GM18858 (cell line): Measurements from ENCODE around the gene AK1.

Experiments used
- ATAC-seq: cut with Tn5 transposase; IDR thresholded peaks from one replicate; pipeline ENCODE4 v1.9.1; 2021; ENCODE audit not compliant: unreplicated experiment

The AK1 gene

GRCh38 chr9:127877566-127877998 is at the start of gene AK1:
Gene AK1 (minus strand): TSS chr9:127877675. CDS start chr9:127874617, 3,058 bp downstream.
- no peak for ATAC-seq

GRCh38 chr9:127926906-127927200 is 49.4 kb upstream of the AK1 start:
- ATAC-seq: no peak

- ATAC-seq: no peak
Measured at GRCh38 chr9:127925959-127926905, 48.8 kb upstream of the AK1 start.

- ATAC-seq: no peak
Measured at GRCh38 chr9:127924736-127925444, 47.4 kb upstream of the AK1 start.

- no peak for ATAC-seq
Measured at GRCh38 chr9:127923771-127924170, 46.3 kb upstream of the AK1 start.

GRCh38 chr9:127923046-127923445 is 45.6 kb upstream of the AK1 start:
- no peak for ATAC-seq

- ATAC-seq: no peak
Measured at GRCh38 chr9:127921557-127922120, 44.2 kb upstream of the AK1 start.

- ATAC-seq: no peak
Measured at GRCh38 chr9:127920794-127921193, 43.3 kb upstream of the AK1 start.

GRCh38 chr9:127919253-127919815 is 41.9 kb upstream of the AK1 start:
- no peak for ATAC-seq

- ATAC-seq: no peak
Measured at GRCh38 chr9:127918183-127919107, 41.0 kb upstream of the AK1 start.

GRCh38 chr9:127917603-127918002 is 40.1 kb upstream of the AK1 start:
- no peak for ATAC-seq

- peak; percentile 32 for ATAC-seq
Measured at GRCh38 chr9:127916720-127917581, 39.5 kb upstream of the AK1 start, which contains the start of gene ST6GALNAC4. Gene ST6GALNAC4 (minus strand): TSS chr9:127917041. CDS start chr9:127916419, 622 bp downstream.

- no peak for ATAC-seq
Measured at GRCh38 chr9:127915801-127916719, 38.6 kb upstream of the AK1 start.

GRCh38 chr9:127915325-127915752 is 37.9 kb upstream of the AK1 start:
- no peak for ATAC-seq

GRCh38 chr9:127913682-127914081 is 36.2 kb upstream of the AK1 start:
- no peak for ATAC-seq

GRCh38 chr9:127912882-127913281 is 35.4 kb upstream of the AK1 start:
- ATAC-seq: no peak

GRCh38 chr9:127912296-127912695 is 34.8 kb upstream of the AK1 start:
- ATAC-seq: no peak

GRCh38 chr9:127910613-127911205 is 33.2 kb upstream of the AK1 start:
- no peak for ATAC-seq
